Testis (tissue), 3 donors: ENCODE results near the gene RSPRY1. TPM values are rescaled to one million over a fixed set of nuclear protein-coding genes. Genes with fewer than 3 reads are reported as not detected.
A peak's percentile ranks its signal among the peaks of the same experiment; 100 is the strongest.

ENCODE experiments used
- DNase-seq: peaks from one replicate; pipeline ENCODE4 v3.0.0-alpha.2; 2019
- H3K27ac ChIP-seq, 2 donors: fragments of 200-600 bp; sonication (generic); one replicate each; pipeline ENCODE4 v1.5.1; 2019
- H3K27me3 ChIP-seq: fragments of 200-600 bp; sonication (generic); one replicate; pipeline ENCODE4 v1.5.1; 2019
- H3K36me3 ChIP-seq: fragments of 200-600 bp; sonication (generic); one replicate; pipeline ENCODE4 v1.5.1; 2017; ENCODE audit warnings: low read depth; ENCODE audit errors: missing control alignments
- H3K4me1 ChIP-seq: fragments of 200-600 bp; sonication (generic); one replicate; pipeline ENCODE4 v1.5.1; 2019
- H3K4me3 ChIP-seq, 2 donors: fragments of 200-600 bp; sonication (generic); one replicate each; pipeline ENCODE4 v1.5.1; 2017 to 2019
- H3K9me3 ChIP-seq: fragments of 200-600 bp; sonication (generic); one replicate; pipeline ENCODE4 v1.5.1; 2017
- POLR2A ChIP-seq: fragments of 450-650 bp; IDR thresholded peaks from one replicate; pipeline ENCODE4 v1.6.1; 2017; ENCODE audit warnings: antibody characterized with exemption, mild to moderate bottlenecking, moderate library complexity
- WGBS, 2 donors: methylation state at CpG; one replicate each; pipeline ENCODE4 v1.1.5; 2018; 5-methylcytosine and 5-hydroxymethylcytosine counted together
- intact Hi-C: fragments of 100-400 bp; cut with DNase I; formaldehyde crosslinking; loops from one replicate; pipeline ENCODE4 v1.15.1; 2023; ENCODE audit warnings: low total_unique reads
- polyA plus RNA-seq: library from polyadenylated mRNA; stranded (reverse); fragments of 350-450 nt; fragmentation: Illumina TruSeq; extraction: RNeasy Lipid Tissue Mini Kit (QIAGEN cat#74804); gene quantifications from one replicate; pipeline ENCODE4 v1.2.3, GENCODE V29; 2014; ENCODE audit warnings: low read depth, low replicate concordance; ENCODE audit not compliant: insufficient read depth
- total RNA-seq, 2 donors: library from RNA; depleted of rRNA; stranded (reverse); fragments of >200 nt; gene quantifications; one replicate each; pipeline ENCODE4 v1.2.3, GENCODE V29; 2016
- TF ChIP-seq, protein P1 (sequence below), 3 experiments: fragments of 450-650 bp in 2 of 3; fragments of 200-600 bp in 1 of 3; sonication (generic) in 1 of 3; IDR thresholded peaks; one replicate each; pipeline ENCODE4 v1.5.1; 2016 to 2019; ENCODE audit warnings: antibody characterized with exemption in 3 of 3, mild to moderate bottlenecking in 2 of 3, moderate library complexity in 1 of 3

RSPRY1 gene
- total and polyA plus RNA-seq, 3 donors from 2014 or later = 53.0 to 81.2 (median 73.3) TPM

GRCh38 chr16:57152096-57153093 is 33.7 kb upstream of the RSPRY1 start:
- no peaks in the 10 kb centered on the region for H3K9me3 ChIP-seq
- intact Hi-C loops = no loop called here
- 61 to 71% methylated on average over 4 of the region's 4 CpGs for WGBS, 2 donors
- peak overlapping the region; percentile 14 to 59 for H3K27ac ChIP-seq
- TF ChIP-seq, protein P1, sequence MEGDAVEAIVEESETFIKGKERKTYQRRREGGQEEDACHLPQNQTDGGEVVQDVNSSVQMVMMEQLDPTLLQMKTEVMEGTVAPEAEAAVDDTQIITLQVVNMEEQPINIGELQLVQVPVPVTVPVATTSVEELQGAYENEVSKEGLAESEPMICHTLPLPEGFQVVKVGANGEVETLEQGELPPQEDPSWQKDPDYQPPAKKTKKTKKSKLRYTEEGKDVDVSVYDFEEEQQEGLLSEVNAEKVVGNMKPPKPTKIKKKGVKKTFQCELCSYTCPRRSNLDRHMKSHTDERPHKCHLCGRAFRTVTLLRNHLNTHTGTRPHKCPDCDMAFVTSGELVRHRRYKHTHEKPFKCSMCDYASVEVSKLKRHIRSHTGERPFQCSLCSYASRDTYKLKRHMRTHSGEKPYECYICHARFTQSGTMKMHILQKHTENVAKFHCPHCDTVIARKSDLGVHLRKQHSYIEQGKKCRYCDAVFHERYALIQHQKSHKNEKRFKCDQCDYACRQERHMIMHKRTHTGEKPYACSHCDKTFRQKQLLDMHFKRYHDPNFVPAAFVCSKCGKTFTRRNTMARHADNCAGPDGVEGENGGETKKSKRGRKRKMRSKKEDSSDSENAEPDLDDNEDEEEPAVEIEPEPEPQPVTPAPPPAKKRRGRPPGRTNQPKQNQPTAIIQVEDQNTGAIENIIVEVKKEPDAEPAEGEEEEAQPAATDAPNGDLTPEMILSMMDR (IDR thresholded peaks at IDR 0.05) = no peak
- no peak for TF ChIP-seq POLR2A
- no peaks in the 10 kb centered on the region for H3K36me3 ChIP-seq
- H3K4me1 ChIP-seq = peaks cover 25% of the 10 kb centered on the region
- H3K4me3 ChIP-seq = no peak overlapping the region
- peak; percentile 56 for DNase-seq
- H3K27me3 ChIP-seq = no peaks in the 10 kb centered on the region

DNA sequence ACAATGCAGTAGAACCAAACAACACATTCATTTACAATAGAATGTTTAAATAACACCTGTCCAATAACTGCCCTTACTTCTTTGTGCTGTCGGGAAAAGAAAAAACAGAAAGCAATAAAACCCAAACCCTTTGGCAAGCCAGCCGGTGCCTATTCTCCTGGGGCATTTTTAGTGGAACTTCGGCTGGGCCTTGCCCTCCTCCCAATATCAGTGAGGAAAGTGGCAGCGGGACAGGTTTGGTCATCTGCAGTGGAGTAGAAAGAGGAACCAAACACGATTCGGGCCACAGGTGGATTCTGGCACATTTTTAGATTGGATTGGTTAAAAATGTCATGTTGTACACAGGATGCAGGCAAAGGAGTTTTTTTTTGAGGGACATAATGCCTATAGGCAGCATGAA is 32.3 kb upstream of the RSPRY1 start:
- Histone ChIP-seq H3K27ac (no peak overlapping the region), H3K36me3 (no peaks in the 10 kb centered on the region), H3K9me3 (no peaks in the 10 kb centered on the region), H3K4me1 (peaks cover 20% of the 10 kb centered on the region), H3K27me3 (no peaks in the 10 kb centered on the region), H3K4me3 (no peak overlapping the region)
- DNase-seq = no peak
- 90 to 92% methylated on average over 6 of the region's 6 CpGs for WGBS, 2 donors
- TF ChIP-seq POLR2A = no peak
- TF ChIP-seq, protein P1 (IDR thresholded peaks at IDR 0.05) = no peak
- intact Hi-C loops = no loop called here

DNA sequence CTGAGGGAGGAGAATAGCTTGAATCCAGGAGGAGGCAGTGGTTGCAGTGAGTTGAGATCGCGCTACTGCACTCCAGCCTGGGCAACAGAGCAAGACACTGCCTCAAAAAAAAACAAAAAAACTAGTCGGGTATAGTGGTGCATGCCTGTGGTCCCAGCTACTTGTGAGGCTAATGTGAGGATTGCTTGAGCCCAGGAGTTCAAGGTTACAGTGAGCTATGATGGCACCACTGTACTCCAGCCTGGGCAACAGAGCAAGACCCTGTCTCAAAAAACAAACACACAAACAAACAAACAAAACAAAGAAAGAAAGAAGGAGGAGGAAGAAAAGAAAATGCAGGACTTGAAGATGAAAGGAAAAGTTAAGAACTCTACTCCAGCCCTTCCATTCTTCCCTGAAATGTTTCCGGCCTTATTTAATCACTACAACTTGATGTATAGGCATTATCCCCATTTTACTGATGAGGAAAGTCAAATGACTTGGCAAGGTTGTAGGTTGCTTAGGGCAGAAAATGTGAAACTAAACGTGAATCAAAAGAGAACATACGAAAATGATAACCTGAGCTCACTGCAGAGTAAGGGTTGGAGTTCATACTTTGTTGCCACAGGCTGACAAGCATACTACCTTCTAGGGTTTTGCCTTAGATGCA is 30.3 kb upstream of the RSPRY1 start:
- peaks cover 17% of the 10 kb centered on the region for H3K4me1 ChIP-seq
- no peaks in the 10 kb centered on the region for H3K27me3 ChIP-seq
- TF ChIP-seq, protein P1 (IDR thresholded peaks at IDR 0.05) = no peak
- no peak for TF ChIP-seq POLR2A
- 83 to 91% methylated on average over 6 of the region's 6 CpGs for WGBS, 2 donors
- intact Hi-C loops = no loop called here
- H3K27ac ChIP-seq = no peak overlapping the region
- no peak for DNase-seq
- no peaks in the 10 kb centered on the region for H3K36me3 ChIP-seq
- no peaks in the 10 kb centered on the region for H3K9me3 ChIP-seq
- no peak overlapping the region for H3K4me3 ChIP-seq

- H3K36me3 ChIP-seq = no peaks in the 10 kb centered on the region
- intact Hi-C loops = no loop called here
These were observed 29.8 kb upstream of the RSPRY1 start for GRCh38 chr16:57156351-57156703.

More at GRCh38 chr16:57156351-57156703, 29.8 kb upstream of the RSPRY1 start:
- 33 to 44% methylated on average over 4 of the region's 4 CpGs for WGBS, 2 donors
- Histone ChIP-seq H3K27me3 (no peaks in the 10 kb centered on the region), H3K4me1 (peaks cover 12% of the 10 kb centered on the region), H3K4me3 (no peak overlapping the region), H3K9me3 (no peaks in the 10 kb centered on the region), H3K27ac (no peak overlapping the region)
- no peak for TF ChIP-seq POLR2A
- TF ChIP-seq, protein P1 (IDR thresholded peaks at IDR 0.05) = no peak
- no peak for DNase-seq
